ENCODE data around the gene CORO2A.

The CORO2A gene

GRCh38 chr9:98144631-98145030 lies 47.8 kb downstream of the CORO2A start:
- Histone ChIP-seq H3K18ac (ENCODE audit: low read length) (peak overlapping the region; percentile 27), H2BK5ac (ENCODE audit: low read length) (no peak overlapping the region), H3K4ac (ENCODE audit: low read length) (no peak overlapping the region), H2AK5ac (ENCODE audit: low read depth, low read length) (peak overlapping the region; percentile 85), H3K23ac (ENCODE audit: low read depth, low read length, poor library complexity) (peak overlapping the region; percentile 45), H3K27ac (replicated peaks; ENCODE audit: low read length) (no peak overlapping the region), H3K79me1 (ENCODE audit: low read depth, low read length) (no peaks in the 10 kb centered on the region), H2BK120ac (ENCODE audit: low read depth, low read length) (no peak overlapping the region), H3K36me3 (replicated peaks in 1 of 2; ENCODE audit: control insufficient read depth in 2 of 2, insufficient read depth in 2 of 2, low read length in 2 of 2) (no peaks in the 10 kb centered on the region), H3K9ac (ENCODE audit: low read depth, low read length, poor library complexity) (peak overlapping the region; percentile 12), H3K27me3 (ENCODE audit: control insufficient read depth in 3 of 3, insufficient read depth in 3 of 3, low read depth in 1 of 3, low read length in 3 of 3) (no peaks in the 10 kb centered on the region), H3K14ac (ENCODE audit: low read length) (no peak overlapping the region), H3K4me3 (ENCODE audit: low read length in 2 of 2) (no peak overlapping the region), H2BK12ac (ENCODE audit: low read length) (no peak overlapping the region), H3K4me1 (ENCODE audit: control insufficient read depth in 2 of 2, insufficient read depth in 1 of 2, low read depth in 1 of 2, low read length in 2 of 2) (peaks cover 0 to 6% of the 10 kb centered on the region in 2 donors), H4K91ac (ENCODE audit: low read depth, low read length, poor library complexity) (no peak overlapping the region), H3K4me2 (ENCODE audit: insufficient read depth, low read length, poor library complexity, severe bottlenecking) (no peak overlapping the region), H3K9me3 (replicated peaks in 1 of 2; ENCODE audit: control insufficient read depth in 2 of 2, insufficient read depth in 1 of 2, low read depth in 1 of 2, low read length in 2 of 2) (no peaks in the 10 kb centered on the region), H4K8ac (ENCODE audit: low read depth, low read length) (no peak overlapping the region), H2AFZ (ENCODE audit: low read length) (no peak overlapping the region), H2BK15ac (ENCODE audit: low read length) (peak overlapping the region; percentile 56)
- no peak for DNase-seq (ENCODE audit: low spot score)
- WGBS, 2 donors (ENCODE audit: extremely low coverage in 2 of 2, insufficient read length in 2 of 2, insufficient replicate concordance in 1 of 2) = no CpG with 5 or more reads among the region's 3 CpGs

- no peak for DNase-seq (ENCODE audit: low spot score)
- Histone ChIP-seq H3K27me3 (ENCODE audit: control insufficient read depth in 3 of 3, insufficient read depth in 3 of 3, low read depth in 1 of 3, low read length in 3 of 3) (no peaks in the 10 kb centered on the region), H3K4ac (ENCODE audit: low read length) (no peak overlapping the region), H4K91ac (ENCODE audit: low read depth, low read length, poor library complexity) (no peak overlapping the region), H2BK5ac (ENCODE audit: low read length) (no peak overlapping the region), H3K36me3 (replicated peaks in 1 of 2; ENCODE audit: control insufficient read depth in 2 of 2, insufficient read depth in 2 of 2, low read length in 2 of 2) (no peaks in the 10 kb centered on the region), H2BK120ac (ENCODE audit: low read depth, low read length) (no peak overlapping the region), H3K9ac (ENCODE audit: low read depth, low read length, poor library complexity) (no peak overlapping the region), H3K4me3 (ENCODE audit: low read length in 2 of 2) (no peak overlapping the region), H4K8ac (ENCODE audit: low read depth, low read length) (no peak overlapping the region), H3K9me3 (replicated peaks in 1 of 2; ENCODE audit: control insufficient read depth in 2 of 2, insufficient read depth in 1 of 2, low read depth in 1 of 2, low read length in 2 of 2) (no peaks in the 10 kb centered on the region), H3K18ac (ENCODE audit: low read length) (no peak overlapping the region), H2BK15ac (ENCODE audit: low read length) (no peak overlapping the region), H3K14ac (ENCODE audit: low read length) (no peak overlapping the region), H3K27ac (replicated peaks; ENCODE audit: low read length) (no peak overlapping the region), H2AK5ac (ENCODE audit: low read depth, low read length) (no peak overlapping the region), H3K4me2 (ENCODE audit: insufficient read depth, low read length, poor library complexity, severe bottlenecking) (no peak overlapping the region), H3K79me1 (ENCODE audit: low read depth, low read length) (no peaks in the 10 kb centered on the region), H2BK12ac (ENCODE audit: low read length) (no peak overlapping the region), H3K23ac (ENCODE audit: low read depth, low read length, poor library complexity) (no peak overlapping the region), H3K4me1 (ENCODE audit: control insufficient read depth in 2 of 2, insufficient read depth in 1 of 2, low read depth in 1 of 2, low read length in 2 of 2) (peaks cover 0 to 6% of the 10 kb centered on the region in 2 donors), H2AFZ (ENCODE audit: low read length) (no peak overlapping the region)
- no CpG with 5 or more reads among the region's 4 CpGs for WGBS, 2 donors (ENCODE audit: extremely low coverage in 2 of 2, insufficient read length in 2 of 2, insufficient replicate concordance in 1 of 2)
Measured at GRCh38 chr9:98144076-98144475, 48.4 kb downstream of the CORO2A start.

- H3K9me3 ChIP-seq (replicated peaks in 1 of 2; ENCODE audit: control insufficient read depth in 2 of 2, insufficient read depth in 1 of 2, low read depth in 1 of 2, low read length in 2 of 2) = no peaks in the 10 kb centered on the region
- no peak overlapping the region for H3K4me3 ChIP-seq (ENCODE audit: low read length in 2 of 2)
- no peaks in the 10 kb centered on the region for H3K36me3 ChIP-seq (replicated peaks in 1 of 2; ENCODE audit: control insufficient read depth in 2 of 2, insufficient read depth in 2 of 2, low read length in 2 of 2)
- peaks cover 0 to 6% of the 10 kb centered on the region in 2 donors for H3K4me1 ChIP-seq (ENCODE audit: control insufficient read depth in 2 of 2, insufficient read depth in 1 of 2, low read depth in 1 of 2, low read length in 2 of 2)
- no peak overlapping the region for H3K14ac ChIP-seq (ENCODE audit: low read length)
- no peak overlapping the region for H2AK5ac ChIP-seq (ENCODE audit: low read depth, low read length)
- no peak overlapping the region for H2BK12ac ChIP-seq (ENCODE audit: low read length)
- no peak overlapping the region for H3K4ac ChIP-seq (ENCODE audit: low read length)
- H2BK15ac ChIP-seq (ENCODE audit: low read length) = no peak overlapping the region
- peak overlapping the region; percentile 58 for H3K18ac ChIP-seq (ENCODE audit: low read length)
- no peak overlapping the region for H3K23ac ChIP-seq (ENCODE audit: low read depth, low read length, poor library complexity)
- no peak overlapping the region for H4K8ac ChIP-seq (ENCODE audit: low read depth, low read length)
- H2BK120ac ChIP-seq (ENCODE audit: low read depth, low read length) = no peak overlapping the region
- no peak overlapping the region for H3K27ac ChIP-seq (replicated peaks; ENCODE audit: low read length)
- no peak overlapping the region for H4K91ac ChIP-seq (ENCODE audit: low read depth, low read length, poor library complexity)
- H3K27me3 ChIP-seq (ENCODE audit: control insufficient read depth in 3 of 3, insufficient read depth in 3 of 3, low read depth in 1 of 3, low read length in 3 of 3) = no peaks in the 10 kb centered on the region
- no peak overlapping the region for H2AFZ ChIP-seq (ENCODE audit: low read length)
- H2BK5ac ChIP-seq (ENCODE audit: low read length) = no peak overlapping the region
- no peak for DNase-seq (ENCODE audit: low spot score)
- WGBS, 2 donors (ENCODE audit: extremely low coverage in 2 of 2, insufficient read length in 2 of 2, insufficient replicate concordance in 1 of 2) = no CpG with 5 or more reads among the region's 8 CpGs
- no peak overlapping the region for H3K4me2 ChIP-seq (ENCODE audit: insufficient read depth, low read length, poor library complexity, severe bottlenecking)
- H3K79me1 ChIP-seq (ENCODE audit: low read depth, low read length) = no peaks in the 10 kb centered on the region
- peak overlapping the region; percentile 32 for H3K9ac ChIP-seq (ENCODE audit: low read depth, low read length, poor library complexity)
Measured at GRCh38 chr9:98142925-98143481, 49.4 kb downstream of the CORO2A start.

- WGBS, 2 donors (ENCODE audit: extremely low coverage in 2 of 2, insufficient read length in 2 of 2, insufficient replicate concordance in 1 of 2) = no CpG with 5 or more reads among the region's 13 CpGs
- no peak for DNase-seq (ENCODE audit: low spot score)
- H3K27ac ChIP-seq (replicated peaks; ENCODE audit: low read length) = no peak overlapping the region
Measured at GRCh38 chr9:98142182-98142907, 50.1 kb downstream of the CORO2A start.

More at GRCh38 chr9:98142182-98142907, 50.1 kb downstream of the CORO2A start:
- Histone ChIP-seq H3K4ac (ENCODE audit: low read length) (no peak overlapping the region), H2BK5ac (ENCODE audit: low read length) (no peak overlapping the region), H3K9me3 (replicated peaks in 1 of 2; ENCODE audit: control insufficient read depth in 2 of 2, insufficient read depth in 1 of 2, low read depth in 1 of 2, low read length in 2 of 2) (no peaks in the 10 kb centered on the region), H3K36me3 (replicated peaks in 1 of 2; ENCODE audit: control insufficient read depth in 2 of 2, insufficient read depth in 2 of 2, low read length in 2 of 2) (no peaks in the 10 kb centered on the region), H3K79me1 (ENCODE audit: low read depth, low read length) (no peaks in the 10 kb centered on the region), H3K27me3 (ENCODE audit: control insufficient read depth in 3 of 3, insufficient read depth in 3 of 3, low read depth in 1 of 3, low read length in 3 of 3) (peaks cover 0 to 5% (median 0%) of the 10 kb centered on the region in 3 experiments), H3K14ac (ENCODE audit: low read length) (no peak overlapping the region), H2AFZ (ENCODE audit: low read length) (peak overlapping the region; percentile 79), H4K91ac (ENCODE audit: low read depth, low read length, poor library complexity) (no peak overlapping the region), H3K23ac (ENCODE audit: low read depth, low read length, poor library complexity) (no peak overlapping the region), H2AK5ac (ENCODE audit: low read depth, low read length) (no peak overlapping the region), H2BK120ac (ENCODE audit: low read depth, low read length) (no peak overlapping the region), H3K4me3 (ENCODE audit: low read length in 2 of 2) (no peak overlapping the region), H3K9ac (ENCODE audit: low read depth, low read length, poor library complexity) (no peak overlapping the region), H3K4me2 (ENCODE audit: insufficient read depth, low read length, poor library complexity, severe bottlenecking) (no peak overlapping the region), H3K18ac (ENCODE audit: low read length) (no peak overlapping the region), H4K8ac (ENCODE audit: low read depth, low read length) (no peak overlapping the region), H3K4me1 (ENCODE audit: control insufficient read depth in 2 of 2, insufficient read depth in 1 of 2, low read depth in 1 of 2, low read length in 2 of 2) (peaks cover 0 to 6% of the 10 kb centered on the region in 2 donors), H2BK12ac (ENCODE audit: low read length) (no peak overlapping the region), H2BK15ac (ENCODE audit: low read length) (no peak overlapping the region)
